GM18867 (cell line): ENCODE results near the gene AFAP1L1.

Experiments
- ATAC-seq: cut with Tn5 transposase; IDR thresholded peaks from one replicate; pipeline ENCODE4 v1.9.1; 2021; ENCODE audit warnings: mild to moderate bottlenecking, moderate library complexity; ENCODE audit not compliant: unreplicated experiment

The AFAP1L1 gene

DNA sequence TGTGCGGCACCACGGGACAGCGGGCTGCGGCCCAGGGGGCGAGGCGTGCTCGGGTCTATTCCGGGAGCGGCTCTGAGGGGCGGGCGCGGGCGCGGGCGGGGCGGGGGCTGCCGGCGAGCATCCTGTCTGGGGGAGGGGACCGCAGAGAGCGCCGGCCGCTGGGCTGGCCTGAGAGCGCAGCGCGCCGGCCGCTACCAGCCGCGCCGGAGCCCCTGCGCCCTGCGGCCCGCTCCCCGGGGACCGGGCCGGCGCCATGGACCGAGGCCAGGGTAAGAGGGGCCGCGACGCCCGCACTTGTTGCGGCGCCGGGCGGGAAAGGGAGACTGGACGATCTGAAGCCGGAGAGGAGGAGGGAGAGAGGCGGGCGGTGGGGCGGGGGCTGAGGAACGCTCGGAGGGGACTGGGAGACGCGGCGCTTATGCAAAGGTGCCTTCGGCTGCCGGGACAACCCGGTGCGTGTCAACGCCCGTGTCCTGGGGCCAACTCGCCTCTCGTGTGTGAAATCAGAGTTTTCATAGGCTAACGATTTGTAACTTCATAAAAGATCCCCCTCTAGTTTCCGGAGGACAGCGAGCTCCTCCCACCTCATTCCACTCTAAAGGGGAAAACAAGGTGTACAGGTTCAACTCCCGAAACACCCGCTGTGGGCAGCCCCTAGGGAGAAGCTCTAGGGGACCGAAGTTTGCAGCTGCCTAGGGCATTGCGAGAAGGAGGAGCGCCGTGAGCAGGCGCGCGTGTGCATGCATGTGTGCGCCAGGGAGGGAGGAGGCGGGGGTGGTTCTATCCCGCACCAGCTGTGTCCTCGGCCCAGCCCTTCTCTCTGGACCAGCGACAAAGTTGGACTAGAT lies at the start of gene AFAP1L1:
AFAP1L1 (plus strand) TSS at position 144 of the 848 bp plus-strand sequence; CDS start at position 254, 110 bp downstream.
- ATAC-seq, result no peak

DNA sequence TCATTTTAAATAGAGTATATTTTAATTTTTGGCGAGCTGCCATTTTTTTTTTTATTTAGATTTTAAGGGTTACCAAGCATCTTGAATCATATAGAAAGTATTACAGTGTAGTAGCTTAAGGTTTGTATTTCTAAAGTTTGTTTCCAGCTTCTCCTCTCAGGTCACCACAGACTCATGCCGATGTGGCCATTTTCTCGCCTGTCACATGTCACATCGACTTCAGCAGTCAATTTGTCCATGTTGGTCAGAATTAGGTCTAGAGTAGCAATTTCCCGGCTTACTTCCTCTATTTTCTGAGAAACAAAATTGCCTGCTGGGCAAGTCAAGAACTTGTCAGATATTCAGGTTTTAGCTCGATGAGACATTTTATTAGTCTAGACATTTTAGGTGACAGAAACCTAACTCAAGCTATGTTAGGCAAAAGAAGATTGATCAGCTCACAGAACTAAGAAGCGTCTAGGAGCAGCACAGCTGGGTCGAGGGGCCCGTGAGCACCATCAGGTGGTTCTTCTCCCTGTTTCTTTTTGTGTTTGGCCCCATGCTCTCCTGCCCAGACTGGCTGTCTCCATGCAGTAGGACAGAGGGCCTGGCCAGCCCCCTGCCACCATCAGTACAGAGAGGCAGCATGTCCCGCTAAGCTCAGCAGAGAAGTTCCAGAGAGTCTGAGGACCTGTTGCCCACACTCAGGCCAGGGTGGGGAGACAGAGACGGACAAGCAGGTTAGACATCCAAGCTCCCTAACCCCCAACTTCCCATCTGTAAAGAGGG lies 48.4 kb upstream of the AFAP1L1 start:
- no peak for ATAC-seq

GRCh38 chr5:149224282-149224681 lies 47.4 kb upstream of the AFAP1L1 start:
- ATAC-seq, result no peak

GRCh38 chr5:149227168-149227826 lies 44.4 kb upstream of the AFAP1L1 start:
- no peak for ATAC-seq

- ATAC-seq, result no peak
Measured at GRCh38 chr5:149228618-149229297, 42.9 kb upstream of the AFAP1L1 start.

- ATAC-seq, result no peak
Measured at GRCh38 chr5:149229298-149229937, 42.2 kb upstream of the AFAP1L1 start.

DNA sequence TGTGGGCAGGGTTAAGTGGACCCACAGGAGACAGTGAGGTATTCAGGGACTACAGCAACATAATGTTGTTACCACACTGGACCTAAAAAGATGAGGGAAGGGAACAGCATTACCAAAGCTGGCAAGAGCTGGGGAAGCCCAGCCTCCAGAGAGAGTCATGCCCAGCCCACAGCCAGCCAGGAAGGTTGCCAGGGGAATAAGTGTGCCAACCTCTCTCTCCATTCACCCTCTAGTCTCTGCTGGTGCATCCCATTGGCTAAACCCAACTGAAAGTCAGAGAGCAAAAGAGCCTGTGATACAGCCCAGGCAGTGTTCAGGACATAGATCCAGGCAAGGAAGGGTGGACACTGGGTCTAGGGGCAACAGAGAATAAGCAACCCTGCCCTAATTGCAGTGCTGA lies 35.8 kb upstream of the AFAP1L1 start:
- no peak for ATAC-seq

DNA sequence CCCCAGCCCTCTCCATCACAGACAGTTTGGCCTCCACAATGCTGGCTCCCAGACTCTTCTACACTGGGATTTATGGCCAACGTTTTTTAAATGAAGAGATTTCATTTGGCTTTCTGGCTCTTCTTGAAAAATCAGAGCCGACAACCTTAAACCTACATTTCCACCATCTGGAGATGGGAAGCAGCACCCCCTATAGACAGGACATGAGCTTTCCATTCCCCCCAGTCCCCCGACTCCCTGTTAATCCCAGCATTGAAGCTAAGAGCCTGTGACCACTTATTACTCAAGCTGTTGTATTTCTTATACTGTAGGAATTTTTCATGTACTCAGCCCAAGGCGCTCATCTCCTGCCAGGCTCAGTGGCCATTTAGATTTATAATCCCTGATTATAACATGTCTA lies 34.0 kb upstream of the AFAP1L1 start:
- no peak for ATAC-seq

- ATAC-seq, result no peak
Measured at GRCh38 chr5:149238540-149238939, 33.1 kb upstream of the AFAP1L1 start.

DNA sequence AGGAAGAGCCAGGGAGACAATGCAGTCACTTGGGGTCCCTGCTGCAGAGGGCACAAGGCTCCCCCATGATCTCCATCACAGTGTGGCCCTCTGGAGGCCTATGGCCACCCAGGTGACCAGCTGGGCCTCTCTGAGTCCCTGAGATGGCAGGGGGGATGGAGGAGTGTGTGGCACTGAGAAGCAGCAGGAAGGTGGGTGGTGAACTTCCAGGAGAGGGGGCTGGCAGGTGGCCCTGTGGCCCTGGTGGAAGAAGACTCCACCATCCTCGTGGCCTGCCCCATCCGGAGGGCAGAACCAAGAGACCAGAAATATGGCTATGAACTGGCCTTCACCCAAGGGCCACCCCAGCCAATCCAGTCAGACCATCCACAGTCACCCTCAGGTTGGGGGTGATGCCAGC lies 31.7 kb upstream of the AFAP1L1 start:
- no peak for ATAC-seq

DNA sequence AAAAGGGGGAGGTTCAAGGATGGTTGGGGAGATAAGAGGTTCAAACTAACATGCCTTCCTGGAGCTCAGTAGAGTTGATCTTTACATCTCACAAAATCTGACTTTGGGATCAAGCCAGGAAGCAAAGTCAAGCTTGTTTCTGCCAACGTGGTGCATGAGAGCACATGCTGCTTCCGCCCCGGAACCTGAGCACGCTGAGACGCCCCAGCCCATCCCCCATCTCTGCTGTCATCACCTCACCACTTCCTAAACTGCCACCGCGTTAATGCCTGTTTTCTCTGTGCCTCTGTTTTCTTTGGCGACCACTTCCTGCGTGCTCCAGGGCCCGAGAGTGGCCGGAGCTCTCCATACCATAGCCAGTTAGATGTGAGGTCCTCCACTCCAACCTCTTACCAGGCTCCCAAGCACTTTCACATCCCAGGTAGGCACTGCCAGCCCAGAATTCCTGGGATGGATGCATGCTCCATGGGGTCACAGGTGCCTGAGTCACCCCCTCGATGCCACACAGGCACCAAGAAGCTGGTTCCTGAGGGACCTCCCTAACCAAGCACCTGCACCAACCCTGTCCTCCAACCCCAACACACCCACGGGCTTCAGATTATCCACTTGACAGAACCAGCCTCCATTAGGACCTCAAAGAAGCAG lies 31.2 kb upstream of the AFAP1L1 start:
- ATAC-seq, result no peak

DNA sequence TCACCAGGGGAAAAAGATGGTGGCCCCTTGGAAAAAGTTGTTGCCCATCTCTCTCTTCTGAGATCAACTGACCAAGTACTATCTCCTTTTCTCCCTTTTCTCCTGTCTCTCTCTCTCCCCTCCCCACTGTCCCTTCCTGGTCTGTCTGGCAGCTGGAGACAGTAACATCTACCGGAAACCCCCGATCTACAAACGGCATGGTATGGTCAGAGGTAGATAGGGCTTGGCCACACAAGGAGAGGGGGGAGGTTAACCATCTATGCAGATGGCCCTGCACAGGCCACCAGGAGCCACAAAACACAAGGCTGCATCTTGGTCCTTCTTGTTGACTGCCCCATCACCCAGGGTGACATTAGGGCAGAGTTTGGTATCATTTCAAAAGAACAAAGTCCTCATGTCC lies 29.3 kb upstream of the AFAP1L1 start:
- no peak for ATAC-seq

DNA sequence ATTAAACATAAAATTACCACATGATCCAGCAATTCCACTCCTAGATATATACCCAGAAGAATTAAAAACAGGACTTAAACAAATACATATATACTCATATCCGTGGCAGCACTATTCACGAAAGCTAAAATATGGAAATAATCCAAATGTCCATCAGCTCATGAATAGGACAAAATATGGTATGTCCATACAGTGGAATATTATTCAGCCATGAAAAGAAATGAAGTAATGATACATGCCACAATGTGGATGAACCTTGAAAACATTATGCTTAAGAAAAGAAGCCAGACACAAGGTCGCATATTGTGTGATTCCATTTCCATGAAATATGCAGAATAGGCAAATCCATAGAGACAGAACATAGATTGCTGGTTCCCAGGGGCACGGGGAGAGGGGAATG lies 24.8 kb upstream of the AFAP1L1 start:
- ATAC-seq, result no peak

GRCh38 chr5:149247726-149248125 lies 23.9 kb upstream of the AFAP1L1 start:
- ATAC-seq, result no peak

GRCh38 chr5:149251546-149251945 lies 20.1 kb upstream of the AFAP1L1 start:
- no peak for ATAC-seq

GRCh38 chr5:149254506-149254905 lies 17.2 kb upstream of the AFAP1L1 start:
- no peak for ATAC-seq

DNA sequence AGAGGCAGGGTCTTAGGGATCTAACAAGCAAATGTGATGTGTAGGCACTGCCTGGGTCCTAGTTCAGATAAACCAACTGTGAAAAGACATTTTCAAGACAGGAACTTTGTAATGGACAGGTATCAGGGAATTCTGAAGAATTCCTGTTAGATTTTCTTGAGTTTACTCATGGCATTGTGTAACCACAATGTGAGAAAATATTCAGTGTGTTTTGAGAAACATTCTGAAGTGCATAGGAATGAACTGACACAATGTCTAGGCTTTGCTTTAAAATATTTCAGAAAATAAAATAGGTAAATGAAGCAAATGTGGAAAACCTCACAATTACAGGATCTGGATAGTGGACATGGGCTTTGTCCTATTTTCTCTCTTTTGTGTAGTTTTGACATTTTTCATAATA lies 15.2 kb upstream of the AFAP1L1 start:
- ATAC-seq, result no peak

- ATAC-seq, result no peak
Measured at GRCh38 chr5:149257131-149257530, 14.5 kb upstream of the AFAP1L1 start.

DNA sequence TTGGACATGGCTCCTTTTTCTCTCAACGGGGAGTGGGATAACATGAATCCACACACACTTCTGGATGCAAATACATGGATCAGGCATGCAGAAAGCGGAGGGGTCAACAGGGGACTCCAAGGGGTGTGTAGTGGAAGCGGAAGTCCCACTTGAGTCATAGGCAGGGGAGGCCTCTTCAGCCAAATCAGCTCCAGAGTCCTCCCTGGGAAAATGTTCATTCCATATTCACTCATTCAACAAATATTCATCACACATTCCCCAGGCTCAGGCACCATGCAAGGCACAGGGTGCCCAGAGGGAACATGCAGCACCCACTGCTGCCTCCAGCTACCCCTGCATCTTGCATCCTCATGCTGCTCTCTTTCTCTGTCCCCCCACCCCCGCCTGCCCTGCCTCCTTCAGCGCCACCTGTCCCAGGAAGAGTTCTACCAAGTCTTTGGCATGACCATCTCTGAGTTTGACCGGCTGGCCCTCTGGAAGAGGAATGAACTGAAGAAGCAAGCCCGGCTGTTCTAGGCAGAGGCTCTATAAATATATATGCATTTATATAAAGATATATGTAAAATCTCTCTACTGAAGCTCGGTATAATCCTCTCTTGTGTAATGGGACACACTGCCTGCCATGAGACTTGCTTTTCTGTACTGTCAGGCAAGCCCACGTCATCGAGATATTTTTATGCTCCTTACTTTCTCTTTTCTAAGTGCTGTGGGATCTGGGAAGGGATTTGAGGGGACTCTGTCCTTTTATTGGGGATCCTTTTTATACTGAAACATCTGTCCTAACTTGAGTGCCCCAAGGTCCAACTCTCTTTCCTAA lies 13.6 kb upstream of the AFAP1L1 start:
- ATAC-seq, result no peak
